HFFc6 (cell line): Measurements from ENCODE around the gene SDK2. TPM values are rescaled to one million over a fixed set of nuclear protein-coding genes. Genes with fewer than 3 reads are reported as not detected.

ENCODE experiments used
- DNase-seq: peaks from one replicate; pipeline ENCODE4 v3.0.0-alpha.2; 2018
- H3K27ac Mint-ChIP-seq: 2 replicates; pipeline ENCODE4 v1.8.0; 2020; ENCODE audit warnings: mild to moderate bottlenecking, mixed read lengths
- H3K27me3 Mint-ChIP-seq: 2 replicates; pipeline ENCODE4 v1.8.0; 2021; ENCODE audit warnings: mild to moderate bottlenecking, moderate library complexity, mixed read lengths; ENCODE audit not compliant: insufficient read depth
- H3K36me3 Mint-ChIP-seq: 2 replicates; pipeline ENCODE4 v1.8.0; 2021; ENCODE audit warnings: low read depth, mixed read lengths
- H3K4me1 Mint-ChIP-seq: 2 replicates; pipeline ENCODE4 v1.8.0; 2020; ENCODE audit warnings: low read depth, mixed read lengths
- H3K4me3 Mint-ChIP-seq: 2 replicates; pipeline ENCODE4 v1.8.0; 2020; ENCODE audit warnings: mild to moderate bottlenecking, moderate library complexity, mixed read lengths
- H3K9me3 Mint-ChIP-seq: 2 replicates; pipeline ENCODE4 v1.8.0; 2020; ENCODE audit warnings: mild to moderate bottlenecking, mixed read lengths
- total RNA-seq, 6 experiments: library from RNA; stranded (reverse); fragmentation: NEBNext Ultra II Directional; extraction: Animal tissue kit (Norgen Biotek cat#: 25700); gene quantifications; 2 replicates in 1 of 6; 3 replicates in 5 of 6; pipeline ENCODE4 v1.2.3, GENCODE V29; 2021
- TF ChIP-seq, protein P1 (sequence below): fragments of 200-600 bp; sonication (generic); IDR thresholded peaks from 2 replicates; pipeline ENCODE4 v1.5.0; 2021; ENCODE audit warnings: antibody characterized with exemption, mild to moderate bottlenecking

The SDK2 gene
- total RNA-seq, 6 experiments from 2014 or later: 0.03 TPM; not detected in 4

DNA sequence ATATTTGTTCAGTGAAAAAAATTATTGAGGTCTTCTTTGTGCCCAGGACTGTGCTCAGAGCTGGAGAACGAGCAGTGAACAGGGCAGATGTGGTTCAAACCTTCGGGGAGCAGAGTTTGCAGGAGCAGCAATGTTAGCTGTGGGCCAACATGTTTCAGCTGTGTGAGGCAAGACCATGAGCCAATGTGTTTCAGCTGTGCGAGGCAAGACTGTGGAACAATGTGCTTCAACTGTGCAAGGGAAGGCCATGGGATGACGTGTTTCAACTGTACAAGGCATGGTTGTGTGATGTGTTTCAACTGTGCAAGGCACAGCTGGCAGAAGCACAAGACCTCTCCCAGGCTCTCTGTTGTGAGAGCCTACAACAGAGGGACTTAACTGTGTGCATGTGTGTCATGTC lies 35.2 kb upstream of the SDK2 start:
- H3K9me3 Mint-ChIP-seq: peaks cover 59% of the 10 kb centered on the region
- TF ChIP-seq, protein P1, sequence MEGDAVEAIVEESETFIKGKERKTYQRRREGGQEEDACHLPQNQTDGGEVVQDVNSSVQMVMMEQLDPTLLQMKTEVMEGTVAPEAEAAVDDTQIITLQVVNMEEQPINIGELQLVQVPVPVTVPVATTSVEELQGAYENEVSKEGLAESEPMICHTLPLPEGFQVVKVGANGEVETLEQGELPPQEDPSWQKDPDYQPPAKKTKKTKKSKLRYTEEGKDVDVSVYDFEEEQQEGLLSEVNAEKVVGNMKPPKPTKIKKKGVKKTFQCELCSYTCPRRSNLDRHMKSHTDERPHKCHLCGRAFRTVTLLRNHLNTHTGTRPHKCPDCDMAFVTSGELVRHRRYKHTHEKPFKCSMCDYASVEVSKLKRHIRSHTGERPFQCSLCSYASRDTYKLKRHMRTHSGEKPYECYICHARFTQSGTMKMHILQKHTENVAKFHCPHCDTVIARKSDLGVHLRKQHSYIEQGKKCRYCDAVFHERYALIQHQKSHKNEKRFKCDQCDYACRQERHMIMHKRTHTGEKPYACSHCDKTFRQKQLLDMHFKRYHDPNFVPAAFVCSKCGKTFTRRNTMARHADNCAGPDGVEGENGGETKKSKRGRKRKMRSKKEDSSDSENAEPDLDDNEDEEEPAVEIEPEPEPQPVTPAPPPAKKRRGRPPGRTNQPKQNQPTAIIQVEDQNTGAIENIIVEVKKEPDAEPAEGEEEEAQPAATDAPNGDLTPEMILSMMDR: no peak
- H3K4me3 Mint-ChIP-seq: no peak overlapping the region
- no peak overlapping the region for H3K27ac Mint-ChIP-seq
- DNase-seq: no peak
- no peaks in the 10 kb centered on the region for H3K4me1 Mint-ChIP-seq
- peaks cover 2% of the 10 kb centered on the region; the same call in 1 of the 2 replicates for H3K27me3 Mint-ChIP-seq
- H3K36me3 Mint-ChIP-seq: no peaks in the 10 kb centered on the region; the same call in 1 of the 2 replicates

DNA sequence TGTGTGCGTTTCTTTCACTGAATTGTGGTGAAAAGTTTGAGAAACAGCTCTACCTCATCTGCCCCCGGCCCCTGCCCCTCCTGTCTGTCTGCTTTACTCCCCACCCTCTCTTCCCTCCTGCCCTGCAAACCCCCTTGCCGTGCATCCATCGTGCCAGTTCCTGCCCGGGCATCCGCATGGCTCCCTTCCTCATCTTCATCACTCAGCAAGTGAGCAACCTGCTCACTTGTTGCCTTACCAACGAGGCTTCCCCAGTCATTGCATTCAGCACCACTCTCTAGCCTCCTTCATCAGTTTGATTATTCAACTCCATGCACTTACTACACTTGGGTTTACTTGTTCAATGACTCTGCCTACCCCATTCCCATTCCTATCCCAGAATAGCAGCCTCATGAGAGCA lies 34.8 kb upstream of the SDK2 start:
- Mint-ChIP-seq H3K36me3 (no peaks in the 10 kb centered on the region; the same call in 1 of the 2 replicates), H3K27me3 (peaks cover 2% of the 10 kb centered on the region; the same call in 1 of the 2 replicates), H3K4me1 (no peaks in the 10 kb centered on the region), H3K9me3 (peaks cover 59% of the 10 kb centered on the region), H3K27ac (no peak overlapping the region), H3K4me3 (no peak overlapping the region)
- TF ChIP-seq, protein P1: no peak
- no peak for DNase-seq

DNA sequence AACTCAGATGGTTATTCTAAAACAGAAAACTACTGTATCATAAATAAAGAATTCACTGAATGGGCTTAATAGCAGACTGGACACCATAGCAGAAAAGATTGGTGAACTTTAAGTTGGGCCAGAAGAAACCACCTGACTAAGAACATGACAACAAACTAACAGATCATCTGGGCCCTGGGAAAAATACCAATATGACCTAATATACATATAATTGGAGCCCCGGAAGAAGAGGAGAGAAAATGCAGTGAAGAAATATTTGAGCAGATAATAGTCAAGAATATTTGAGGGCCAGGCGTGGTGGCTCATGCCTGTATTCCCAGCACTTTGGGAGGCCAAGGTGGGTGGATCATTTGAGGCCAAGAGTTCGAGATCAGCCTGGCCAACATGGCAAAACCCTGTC lies 25.5 kb upstream of the SDK2 start:
- Mint-ChIP-seq H3K4me1 (no peaks in the 10 kb centered on the region), H3K27ac (no peak overlapping the region), H3K36me3 (0 out of 2 replicates have a peak, but pooled peaks cover 4% of the 10 kb centered on the region), H3K4me3 (no peak overlapping the region), H3K27me3 (no peaks in the 10 kb centered on the region), H3K9me3 (peaks cover 66% of the 10 kb centered on the region)
- TF ChIP-seq, protein P1: no peak
- no peak for DNase-seq

DNA sequence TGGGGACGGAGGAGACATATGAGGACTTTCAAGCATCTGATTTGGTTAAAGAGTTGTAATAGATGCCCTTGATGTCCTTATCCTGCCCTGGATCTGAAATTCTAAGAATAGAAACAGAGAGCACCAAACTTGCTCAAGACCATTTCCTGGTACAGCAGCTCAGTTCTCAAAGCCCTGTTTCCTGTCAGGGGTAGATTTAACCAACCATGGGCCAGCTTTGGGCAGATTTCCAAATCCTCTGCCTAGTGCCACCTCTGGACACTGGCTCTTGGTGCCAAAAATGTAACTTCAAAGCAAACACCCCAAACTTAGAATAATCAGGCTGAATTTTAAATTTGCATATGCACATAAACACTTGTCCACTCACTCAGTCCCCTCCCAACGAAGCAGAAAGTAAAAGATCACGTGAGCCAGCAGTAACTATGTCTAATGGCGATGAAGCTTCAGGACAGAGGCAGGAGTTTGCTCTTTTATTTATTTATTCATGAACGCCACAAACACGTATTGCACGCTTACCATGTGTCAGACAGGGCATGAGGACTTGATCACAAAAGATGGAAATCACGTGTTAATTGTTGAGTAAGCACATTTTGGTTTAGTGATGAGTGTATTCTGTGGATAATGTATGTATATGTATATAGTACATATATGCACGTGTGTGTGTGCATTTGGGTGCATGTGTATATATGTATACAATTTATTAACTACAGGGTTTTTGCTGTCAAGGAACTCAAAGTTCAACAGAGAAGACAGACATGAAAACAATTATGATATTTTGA lies 23.1 kb upstream of the SDK2 start:
- DNase-seq: no peak
- no peak overlapping the region for H3K4me3 Mint-ChIP-seq
- H3K27me3 Mint-ChIP-seq: no peaks in the 10 kb centered on the region
- H3K9me3 Mint-ChIP-seq: peaks cover 53% of the 10 kb centered on the region
- 0 out of 2 replicates have a peak, but pooled peaks cover 4% of the 10 kb centered on the region for H3K36me3 Mint-ChIP-seq
- H3K27ac Mint-ChIP-seq: no peak overlapping the region
- H3K4me1 Mint-ChIP-seq: no peaks in the 10 kb centered on the region
- TF ChIP-seq, protein P1: no peak

DNA sequence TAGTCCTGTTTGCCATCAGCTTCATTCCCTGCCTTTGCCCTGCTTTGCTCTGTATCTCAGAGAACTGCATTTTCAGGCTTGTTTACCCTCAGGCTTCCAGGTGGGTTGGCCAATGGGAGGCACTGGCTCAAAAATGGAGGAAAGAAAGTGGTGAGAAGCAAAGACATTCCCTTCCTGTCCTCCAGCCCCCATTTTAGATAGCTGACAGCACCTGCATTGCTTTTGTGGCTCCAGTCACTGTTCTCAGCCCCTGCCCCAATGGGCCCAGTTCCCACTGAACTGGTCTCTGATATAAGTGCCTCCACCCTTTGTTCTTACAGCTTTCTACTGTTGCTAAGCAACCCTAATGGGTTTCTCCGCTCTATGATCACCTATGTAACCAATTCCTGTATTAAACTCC lies 19.4 kb upstream of the SDK2 start:
- DNase-seq: no peak
- Mint-ChIP-seq H3K9me3 (peaks cover 57% of the 10 kb centered on the region), H3K27ac (no peak overlapping the region), H3K4me1 (no peaks in the 10 kb centered on the region), H3K27me3 (no peaks in the 10 kb centered on the region; the same call in 1 of the 2 replicates), H3K36me3 (0 out of 2 replicates have a peak, but pooled peaks cover 4% of the 10 kb centered on the region), H3K4me3 (no peak overlapping the region)
- TF ChIP-seq, protein P1: no peak
